ENCODE data around the gene SCART1. TPM values are rescaled to one million over a fixed set of nuclear protein-coding genes. Genes with fewer than 3 reads are reported as not detected.
"Not testable (repeated sequence)": the region's sequence is repeated elsewhere in the genome, so short reads cannot be mapped to it uniquely, and the experiment has no call there.

Gene SCART1
- total RNA-seq, 2 donors from 2014 or later = 2.1 to 3.8 TPM

GRCh38 chr10:133422807-133423771 lies 30.7 kb upstream of the SCART1 start:
- DNase-seq (ENCODE audit: low spot score in 2 of 2) (no peak), ATAC-seq (peak in 1 of 2 donors; percentile 28)
- H3K9me3 Mint-ChIP-seq = no peaks in the 10 kb centered on the region
- H3K27ac Mint-ChIP-seq = no peak overlapping the region
- peaks cover 0 to 5% of the 10 kb centered on the region in 2 donors for H3K36me3 Mint-ChIP-seq

GRCh38 chr10:133424102-133424501 lies 29.6 kb upstream of the SCART1 start:
- H3K36me3 Mint-ChIP-seq; H3K9me3 Mint-ChIP-seq; DNase-seq (ENCODE audit: low spot score in 2 of 2); H3K27ac Mint-ChIP-seq: not testable (repeated sequence)
- peak; percentile 14 to 21 for ATAC-seq

- not testable (repeated sequence) for H3K27ac Mint-ChIP-seq; ATAC-seq; H3K9me3 Mint-ChIP-seq; DNase-seq (ENCODE audit: low spot score in 2 of 2); H3K36me3 Mint-ChIP-seq
These were observed 29.1 kb upstream of the SCART1 start, which contains the start of gene SPRN for GRCh38 chr10:133424601-133425000. Gene SPRN, minus strand, starts transcription at chr10:133424625. Its CDS starts 944 bp downstream, at chr10:133423681.

- H3K9me3 Mint-ChIP-seq; DNase-seq (ENCODE audit: low spot score in 2 of 2); ATAC-seq; H3K36me3 Mint-ChIP-seq; H3K27ac Mint-ChIP-seq: not testable (repeated sequence)
These were observed 24.2 kb upstream of the SCART1 start for GRCh38 chr10:133429571-133429970.

GRCh38 chr10:133431888-133432613 lies 21.7 kb upstream of the SCART1 start:
- ATAC-seq = peak in 1 of 2 donors; percentile 49
- not testable (repeated sequence) for H3K9me3 Mint-ChIP-seq; H3K27ac Mint-ChIP-seq; DNase-seq (ENCODE audit: low spot score in 2 of 2); H3K36me3 Mint-ChIP-seq

GRCh38 chr10:133432789-133433188 lies 21.0 kb upstream of the SCART1 start:
- H3K36me3 Mint-ChIP-seq; DNase-seq (ENCODE audit: low spot score in 2 of 2); H3K27ac Mint-ChIP-seq; H3K9me3 Mint-ChIP-seq; ATAC-seq: not testable (repeated sequence)

GRCh38 chr10:133438711-133439273 lies 15.0 kb upstream of the SCART1 start:
- Mint-ChIP-seq H3K9me3 (peaks cover 0 to 4% of the 10 kb centered on the region in 2 donors), H3K36me3 (peaks cover 0 to 6% of the 10 kb centered on the region in 2 donors), H3K27ac (no peak overlapping the region)
- DNase-seq (ENCODE audit: low spot score in 2 of 2) = peak in 1 of 2 donors; percentile 44
- peak; percentile 52 to 54 for ATAC-seq

- peaks cover 0 to 4% of the 10 kb centered on the region in 2 donors for H3K9me3 Mint-ChIP-seq
- ATAC-seq (no peak), DNase-seq (ENCODE audit: low spot score in 2 of 2) (no peak)
- peaks cover 0 to 6% of the 10 kb centered on the region in 2 donors for H3K36me3 Mint-ChIP-seq
- no peak overlapping the region for H3K27ac Mint-ChIP-seq
These were observed 14.0 kb upstream of the SCART1 start for GRCh38 chr10:133439517-133440461.

GRCh38 chr10:133440633-133441285 lies 13.0 kb upstream of the SCART1 start:
- H3K9me3 Mint-ChIP-seq = peaks cover 4 to 9% of the 10 kb centered on the region in 2 donors
- peaks cover 6 to 10% of the 10 kb centered on the region in 2 donors for H3K36me3 Mint-ChIP-seq
- H3K27ac Mint-ChIP-seq = no peak overlapping the region
- ATAC-seq (no peak), DNase-seq (ENCODE audit: low spot score in 2 of 2) (peak in 1 of 2 donors; percentile 48)

- not testable (repeated sequence) for H3K27ac Mint-ChIP-seq, ATAC-seq
These were observed 12.4 kb upstream of the SCART1 start for GRCh38 chr10:133441356-133441755.

GRCh38 chr10:133441780-133442179 lies 12.0 kb upstream of the SCART1 start:
- no peak overlapping the region for H3K27ac Mint-ChIP-seq
- H3K9me3 Mint-ChIP-seq = peaks cover 7 to 13% of the 10 kb centered on the region in 2 donors
- DNase-seq (ENCODE audit: low spot score in 2 of 2) (peak in 1 of 2 donors; percentile 37), ATAC-seq (no peak)
- peaks cover 10 to 15% of the 10 kb centered on the region in 2 donors for H3K36me3 Mint-ChIP-seq

More at GRCh38 chr10:133441356-133441755, 12.4 kb upstream of the SCART1 start:
- peaks cover 6 to 10% of the 10 kb centered on the region in 2 donors for H3K36me3 Mint-ChIP-seq
- H3K9me3 Mint-ChIP-seq; DNase-seq (ENCODE audit: low spot score in 2 of 2): not testable (repeated sequence)

- H3K36me3 Mint-ChIP-seq = peaks cover 16 to 19% of the 10 kb centered on the region in 2 donors
- H3K27ac Mint-ChIP-seq = peak overlapping the region in 1 of 2 donors; percentile 30
- H3K9me3 Mint-ChIP-seq = peaks cover 11 to 16% of the 10 kb centered on the region in 2 donors
- DNase-seq (ENCODE audit: low spot score in 2 of 2) = peak in 1 of 2 donors; percentile 25
- peak; percentile 62 to 71 for ATAC-seq
These were observed 11.4 kb upstream of the SCART1 start for GRCh38 chr10:133442191-133442966.

- peaks cover 24 to 28% of the 10 kb centered on the region in 2 donors for H3K36me3 Mint-ChIP-seq
- DNase-seq (ENCODE audit: low spot score in 2 of 2) = peak in 1 of 2 donors; percentile 42
- no peak for ATAC-seq
- peak overlapping the region in 1 of 2 donors; percentile 30 for H3K27ac Mint-ChIP-seq
- peaks cover 19 to 25% of the 10 kb centered on the region in 2 donors for H3K9me3 Mint-ChIP-seq
These were observed 10.5 kb upstream of the SCART1 start for GRCh38 chr10:133442967-133443924.
